Measurements from ENCODE around the gene SOS2.

GRCh38 chr14:50222055-50222613 is 9.2 kb downstream of the SOS2 start:
- TF ChIP-seq CTCF (IDR thresholded peaks at IDR 0.05; ENCODE audit: low read depth, low read length, poor library complexity, severe bottlenecking) (no peak), EZH2phosphoT487 (IDR thresholded peaks at IDR 0.05; ENCODE audit: borderline replicate concordance, low read length) (no peak)
